Loucy (cell line): ENCODE data around the gene GPC5.

Experiments used
- H2AFZ ChIP-seq: fragments of 200-600 bp; sonication (generic); 2 replicates; pipeline ENCODE4 v1.6.0; 2016; ENCODE audit warnings: antibody characterized with exemption, mild to moderate bottlenecking, low read length, moderate library complexity
- H3F3A ChIP-seq: fragments of 200-600 bp; 2 replicates; pipeline ENCODE4 v1.6.0; 2016; ENCODE audit warnings: antibody characterized with exemption, low read depth, mild to moderate bottlenecking
- H3K27me3 ChIP-seq: fragments of 200-600 bp; sonication (generic); 2 replicates; pipeline ENCODE4 v1.6.1; 2014; ENCODE audit warnings: low read length, mild to moderate bottlenecking; ENCODE audit not compliant: insufficient read depth, poor library complexity, severe bottlenecking
- H3K36me3 ChIP-seq: fragments of 200-600 bp; sonication (generic); 2 replicates; pipeline ENCODE4 v1.6.1; 2016; ENCODE audit warnings: low read length; ENCODE audit not compliant: insufficient read depth
- H3K4me1 ChIP-seq: fragments of 200-600 bp; sonication (generic); 2 replicates; pipeline ENCODE4 v1.5.1; 2014; ENCODE audit warnings: low read length, mild to moderate bottlenecking; ENCODE audit not compliant: insufficient read depth, poor library complexity, severe bottlenecking
- H3K4me2 ChIP-seq: fragments of 200-600 bp; sonication (generic); 2 replicates; pipeline ENCODE4 v1.6.0; 2014; ENCODE audit warnings: antibody characterized with exemption, low read length, low read depth, mild to moderate bottlenecking; ENCODE audit not compliant: poor library complexity, severe bottlenecking
- H3K4me3 ChIP-seq: fragments of 200-600 bp; sonication (generic); 2 replicates; pipeline ENCODE4 v1.5.1; 2014; ENCODE audit warnings: low read length, mild to moderate bottlenecking, mixed read lengths; ENCODE audit not compliant: poor library complexity, severe bottlenecking
- H3K79me2 ChIP-seq: fragments of 200-600 bp; sonication (generic); 2 replicates; pipeline ENCODE4 v1.6.1; 2014; ENCODE audit warnings: low read length; ENCODE audit not compliant: insufficient read depth
- H3K9ac ChIP-seq: fragments of 200-600 bp; sonication (generic); 2 replicates; pipeline ENCODE4 v1.6.0; 2014; ENCODE audit warnings: mild to moderate bottlenecking, low read depth, low read length, moderate library complexity; ENCODE audit not compliant: poor library complexity, severe bottlenecking
- H3K9me2 ChIP-seq: fragments of 200-600 bp; sonication (generic); replicated peaks from 2 replicates; pipeline ENCODE4 v1.6.1; 2016; ENCODE audit warnings: low read depth, low read length, mixed read lengths
- H3K9me3 ChIP-seq: fragments of 200-600 bp; sonication (generic); 2 replicates; pipeline ENCODE4 v1.6.1; 2014; ENCODE audit warnings: mild to moderate bottlenecking, antibody characterized with exemption, low read length, low read depth; ENCODE audit not compliant: insufficient read depth
- H4K20me1 ChIP-seq: fragments of 200-600 bp; sonication (generic); 2 replicates; pipeline ENCODE4 v1.6.0; 2014; ENCODE audit warnings: antibody characterized with exemption, low read length, mild to moderate bottlenecking; ENCODE audit not compliant: insufficient read depth, poor library complexity, severe bottlenecking
- CTCF ChIP-seq: fragments of 200-600 bp; sonication (generic); conservative IDR thresholded peaks from 2 replicates; pipeline ENCODE4 v1.5.1; 2014; ENCODE audit warnings: mild to moderate bottlenecking, antibody characterized with exemption, low read length
- EZH2phosphoT487 ChIP-seq: fragments of 200-600 bp; IDR thresholded peaks from 2 replicates; pipeline ENCODE4 v1.6.1; 2018; ENCODE audit warnings: antibody characterized with exemption, mild to moderate bottlenecking, moderate library complexity, borderline replicate concordance

The GPC5 gene

GRCh38 chr13:91464336-91464735 is 65.9 kb downstream of the GPC5 start:
- Histone ChIP-seq H3K4me3 (no peak overlapping the region), H2AFZ (no peak overlapping the region), H3K9ac (no peak overlapping the region), H3K9me3 (no peaks in the 10 kb centered on the region), H3K4me2 (no peak overlapping the region), H3K4me1 (no peaks in the 10 kb centered on the region), H3K36me3 (no peaks in the 10 kb centered on the region), H4K20me1 (no peaks in the 10 kb centered on the region), H3F3A (no peaks in the 10 kb centered on the region), H3K27me3 (no peaks in the 10 kb centered on the region), H3K79me2 (no peaks in the 10 kb centered on the region), H3K9me2 (no peaks in the 10 kb centered on the region)
- no peak for TF ChIP-seq EZH2phosphoT487
- TF ChIP-seq CTCF = no peak

DNA sequence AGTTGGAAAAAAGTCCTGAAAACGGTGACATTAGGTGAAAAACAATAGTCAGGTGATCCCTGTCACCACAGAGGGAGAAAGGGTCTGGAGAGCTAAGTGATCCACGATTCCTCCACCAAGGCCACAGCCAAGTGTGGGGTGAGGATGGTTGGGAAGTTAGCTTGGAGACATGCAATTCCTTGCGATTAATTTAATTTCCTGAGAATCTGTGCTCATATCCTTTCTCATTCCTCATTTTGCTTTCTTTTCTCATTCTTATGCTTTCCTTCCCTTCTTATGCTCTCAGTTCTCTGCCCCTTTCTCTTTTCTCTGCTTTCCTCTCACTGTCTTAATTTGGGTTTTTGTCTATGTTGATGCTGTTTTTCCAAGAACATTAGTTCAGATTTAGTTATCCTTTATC is 68.8 kb downstream of the GPC5 start:
- H3K9ac ChIP-seq = no peak overlapping the region
- no peak overlapping the region for H2AFZ ChIP-seq
- no peaks in the 10 kb centered on the region for H3K4me1 ChIP-seq
- TF ChIP-seq CTCF (no peak), EZH2phosphoT487 (no peak)
- no peaks in the 10 kb centered on the region for H3K9me3 ChIP-seq
- H4K20me1 ChIP-seq = no peaks in the 10 kb centered on the region
- no peak overlapping the region for H3K4me2 ChIP-seq
- no peaks in the 10 kb centered on the region for H3K9me2 ChIP-seq
- no peak overlapping the region for H3K4me3 ChIP-seq
- H3K36me3 ChIP-seq = no peaks in the 10 kb centered on the region
- H3K79me2 ChIP-seq = no peaks in the 10 kb centered on the region
- H3F3A ChIP-seq = no peaks in the 10 kb centered on the region
- no peaks in the 10 kb centered on the region for H3K27me3 ChIP-seq

DNA sequence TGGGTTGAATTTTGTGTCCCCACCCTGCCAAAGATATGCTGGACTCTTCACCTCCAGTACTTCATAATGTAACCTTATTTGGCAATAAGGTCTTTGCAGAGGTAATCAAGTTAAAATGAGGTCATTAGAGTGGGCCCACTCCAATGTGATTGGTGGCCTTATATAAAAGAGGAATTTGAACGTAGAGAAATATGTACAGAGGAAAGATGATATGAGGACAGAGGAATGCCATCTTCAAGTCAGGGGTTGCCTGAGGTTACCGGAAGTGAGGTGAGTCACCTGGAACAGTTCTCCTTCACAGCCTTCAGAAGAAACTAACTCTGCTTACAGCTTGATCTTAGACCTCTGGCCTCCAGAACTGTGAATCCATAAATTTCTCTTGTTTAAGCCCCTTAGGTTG is 69.9 kb downstream of the GPC5 start:
- no peaks in the 10 kb centered on the region for H3K9me2 ChIP-seq
- H3F3A ChIP-seq = no peaks in the 10 kb centered on the region
- H3K36me3 ChIP-seq = no peaks in the 10 kb centered on the region
- no peaks in the 10 kb centered on the region for H3K9me3 ChIP-seq
- H3K4me2 ChIP-seq = no peak overlapping the region
- H3K4me1 ChIP-seq = no peaks in the 10 kb centered on the region
- H3K4me3 ChIP-seq = no peak overlapping the region
- TF ChIP-seq CTCF = no peak
- no peak for TF ChIP-seq EZH2phosphoT487
- no peaks in the 10 kb centered on the region for H3K79me2 ChIP-seq
- no peak overlapping the region for H3K9ac ChIP-seq
- no peak overlapping the region for H2AFZ ChIP-seq
- H3K27me3 ChIP-seq = no peaks in the 10 kb centered on the region
- H4K20me1 ChIP-seq = no peaks in the 10 kb centered on the region
